GM12878 (cell line): ENCODE results near the gene MAZ. TPM values are rescaled to one million over a fixed set of nuclear protein-coding genes. Genes with fewer than 3 reads are reported as not detected.

Experiments used
- EGR1 ChIP-seq, 2 experiments: IDR thresholded peaks; 1 replicate in 1 of 2; 2 replicates in 1 of 2; pipeline ENCODE4 v1.6.1; 2011 to 2012; ENCODE audit warnings: low read depth in 2 of 2, low read length in 2 of 2, borderline replicate concordance in 1 of 2, mild to moderate bottlenecking in 1 of 2, moderate library complexity in 1 of 2
- EP300 ChIP-seq, 2 experiments: fragments of 150-350 bp in 1 of 2; IDR thresholded peaks; 2 replicates each; pipeline ENCODE4 v1.6.1; 2011 to 2012; ENCODE audit warnings: low read depth in 2 of 2, low read length in 2 of 2, borderline replicate concordance in 1 of 2, improper control_type of control experiment in 1 of 2, inconsistent platforms in 1 of 2; ENCODE audit not compliant: control insufficient read depth in 1 of 2
- GATAD2B ChIP-seq: fragments of 450-650 bp; conservative IDR thresholded peaks from 2 replicates; pipeline ENCODE4 v1.6.1; 2017; ENCODE audit warnings: low read depth, mild to moderate bottlenecking, moderate library complexity
- RELB ChIP-seq: fragments of 450-650 bp; IDR thresholded peaks from 2 replicates; pipeline ENCODE4 v1.6.1; 2017; ENCODE audit warnings: low read depth, mild to moderate bottlenecking, moderate library complexity
- RFX5 ChIP-seq: IDR thresholded peaks from 2 replicates; pipeline ENCODE4 v1.6.1; 2011; ENCODE audit warnings: low read depth, low read length, improper control_type of control experiment
- ZNF622 ChIP-seq: fragments of 450-650 bp; IDR thresholded peaks from 2 replicates; pipeline ENCODE4 v1.6.1; 2017; ENCODE audit warnings: mild to moderate bottlenecking, inconsistent platforms
- ZNF687 ChIP-seq: fragments of 450-650 bp; IDR thresholded peaks from 2 replicates; pipeline ENCODE4 v1.6.1; 2017; ENCODE audit warnings: mild to moderate bottlenecking, moderate library complexity
- polyA plus RNA-seq, 11 experiments: library from polyadenylated mRNA; depleted of rRNA in 4 of 11; unstranded in 6 of 11; stranded (reverse) in 5 of 11; fragments of >200 nt; fragmentation: Nextera tagmentation in 4 of 11; fragmentation: Illumina TruSeq in 1 of 11; extraction: Ambion mirVana in 4 of 11; extraction: Trizol in 1 of 11; gene quantifications; 1 replicate in 1 of 11; 2 replicates in 10 of 11; pipeline versions ENCODE4 v1.2.1 to v1.2.3, GENCODE V29; 2011 to 2016; ENCODE audit warnings: inconsistent platforms in 2 of 11, missing spikeins in 2 of 11, low read depth in 1 of 11
- total RNA-seq, 4 experiments: library from RNA; depleted of rRNA in 3 of 4; stranded (reverse); fragments of >200 nt in 3 of 4; fragmentation: Illumina TruSeq in 1 of 4; extraction: Trizol in 1 of 4; gene quantifications; 2 replicates each; pipeline versions ENCODE4 v1.2.1 to v1.2.3, GENCODE V29; 2013 to 2021

The MAZ gene
- total and polyA plus RNA-seq, 10 of the 15 experiments (the other 5 are each of a cell fraction or from before 2014, with no cell fraction given) = 23.9 to 309 (median 116) TPM

GRCh38 chr16:29821643-29822115 is 15.3 kb downstream of the MAZ start (continued):
- TF ChIP-seq ZNF687 (no peak), ZNF622 (no peak), RFX5 (no peak), GATAD2B (no peak), EGR1 (IDR thresholded peaks at IDR 0.05; ENCODE audit: borderline replicate concordance in 1 of 2, low read depth in 2 of 2, low read length in 2 of 2) (no peak), RELB (no peak), EP300 (IDR thresholded peaks at IDR 0.05; ENCODE audit: borderline replicate concordance in 1 of 2, control insufficient read depth in 1 of 2, low read depth in 2 of 2, low read length in 2 of 2) (no peak)
